Sciatic nerve (tissue), 2 donors: ENCODE data around the gene HDAC4. TPM values are rescaled to one million over a fixed set of nuclear protein-coding genes. Genes with fewer than 3 reads are reported as not detected.

Source experiments
- ATAC-seq: fragments of 200-7000 bp; cut with Tn5 transposase; one replicate; pipeline ENCODE4 v1.9.1; 2020; ENCODE audit warnings: mild to moderate bottlenecking, moderate library complexity
- DNase-seq: peaks from one replicate; pipeline ENCODE4 v3.0.0-alpha.2; 2020; ENCODE audit warnings: low spot score
- intact Hi-C: fragments of 100-400 bp; cut with DNase I; formaldehyde crosslinking; loops from one replicate; pipeline ENCODE4 v1.14.2; 2022
- total RNA-seq: library from RNA; stranded (reverse); fragmentation: NEBNext Ultra II Directional; extraction: Animal tissue kit (Norgen Biotek cat#: 25700); gene quantifications from one replicate; pipeline ENCODE4 v1.2.1, GENCODE V29; 2021
- donor health status: DM: no; HTN: no; CAD: no.
- donor health status: DM: no; HTN: no; CAD: no.

HDAC4 gene
- total RNA-seq, 1 donor from 2014 or later = 99.5 TPM

- DNase-seq = no peak
- intact Hi-C loops = no loop called here
- no peak for ATAC-seq
Observed at GRCh38 chr2:239259173-239259572, 141.6 kb downstream of the HDAC4 start.

GRCh38 chr2:239258248-239258647, 142.6 kb downstream of the HDAC4 start:
- ATAC-seq (no peak), DNase-seq (peak; percentile 27)
- intact Hi-C loops = no loop called here

GRCh38 chr2:239257511-239257937, 143.3 kb downstream of the HDAC4 start:
- no peak for DNase-seq
- no peak for ATAC-seq
- intact Hi-C loops = no loop called here

- peak; percentile 38 for DNase-seq
Observed at GRCh38 chr2:239256350-239256743, 144.5 kb downstream of the HDAC4 start.

GRCh38 chr2:239255628-239256349, 145.0 kb downstream of the HDAC4 start:
- ATAC-seq (no peak), DNase-seq (no peak)
- intact Hi-C loops = no loop called here

More at GRCh38 chr2:239256350-239256743, 144.5 kb downstream of the HDAC4 start:
- intact Hi-C loops = no loop called here
- ATAC-seq = no peak

- intact Hi-C loops = no loop called here
- no peak for ATAC-seq
- no peak for DNase-seq
Observed at GRCh38 chr2:239255218-239255617, 145.6 kb downstream of the HDAC4 start.

- intact Hi-C loops = no loop called here
- DNase-seq (no peak), ATAC-seq (peak; percentile 29)
Observed at GRCh38 chr2:239253701-239254436, 147.0 kb downstream of the HDAC4 start.

- DNase-seq = no peak
- intact Hi-C loops = no loop called here
- peak; percentile 12 for ATAC-seq
Observed at GRCh38 chr2:239253264-239253663, 147.6 kb downstream of the HDAC4 start.

- ATAC-seq (peak; percentile 67), DNase-seq (no peak)
- intact Hi-C loops = no loop called here
Observed at GRCh38 chr2:239252801-239253200, 148.0 kb downstream of the HDAC4 start.

- intact Hi-C loops = no loop called here
- ATAC-seq (no peak), DNase-seq (no peak)
Observed at GRCh38 chr2:239252393-239252792, 148.4 kb downstream of the HDAC4 start.

GRCh38 chr2:239251971-239252370, 148.8 kb downstream of the HDAC4 start:
- DNase-seq = no peak
- intact Hi-C loops = no loop called here
- ATAC-seq = no peak

GRCh38 chr2:239250216-239251081, 150.4 kb downstream of the HDAC4 start:
- no peak for ATAC-seq
- intact Hi-C loops = no loop called here
- DNase-seq = no peak

- DNase-seq (no peak), ATAC-seq (peak; percentile 76)
- intact Hi-C loops = no loop called here
Observed at GRCh38 chr2:239249776-239250175, 151.0 kb downstream of the HDAC4 start.

GRCh38 chr2:239249048-239249447, 151.8 kb downstream of the HDAC4 start:
- no peak for DNase-seq
- intact Hi-C loops = no loop called here
- ATAC-seq = no peak

GRCh38 chr2:239247401-239248245, 153.2 kb downstream of the HDAC4 start:
- DNase-seq (peak; percentile 46), ATAC-seq (no peak)
- intact Hi-C loops = no loop called here

GRCh38 chr2:239246723-239247122, 154.1 kb downstream of the HDAC4 start:
- intact Hi-C loops = no loop called here
- no peak for ATAC-seq

GRCh38 chr2:239245872-239246721, 154.7 kb downstream of the HDAC4 start:
- ATAC-seq = peak; percentile 71
- intact Hi-C loops = no loop called here

More at GRCh38 chr2:239246723-239247122, 154.1 kb downstream of the HDAC4 start:
- no peak for DNase-seq

GRCh38 chr2:239245107-239245506, 155.7 kb downstream of the HDAC4 start:
- intact Hi-C loops = no loop called here
- DNase-seq = no peak
- no peak for ATAC-seq

More at GRCh38 chr2:239245872-239246721, 154.7 kb downstream of the HDAC4 start:
- DNase-seq = peak; percentile 68
